C4-2B (cell line): ENCODE results near the gene OSBPL5.

ENCODE experiments used
- H3K27ac ChIP-seq: fragments of 450-650 bp; 2 replicates; pipeline ENCODE4 v1.5.1; 2017
- CTCF ChIP-seq: fragments of 450-650 bp; conservative IDR thresholded peaks from 2 replicates; pipeline ENCODE4 v1.5.1; 2017; ENCODE audit warnings: mild to moderate bottlenecking
- ZFX ChIP-seq: fragments of 450-650 bp; IDR thresholded peaks from 2 replicates; pipeline ENCODE4 v1.6.1; 2017

The OSBPL5 gene

GRCh38 chr11:3136546-3137455 is 28.3 kb downstream of the OSBPL5 start:
- no peak for TF ChIP-seq CTCF
- TF ChIP-seq ZFX: no peak
- no peak overlapping the region for H3K27ac ChIP-seq

- no peak overlapping the region for H3K27ac ChIP-seq
- TF ChIP-seq CTCF (no peak), ZFX (no peak)
Observed at GRCh38 chr11:3135481-3136440, 29.3 kb downstream of the OSBPL5 start.

- no peak for TF ChIP-seq ZFX
- no peak for TF ChIP-seq CTCF
- H3K27ac ChIP-seq: no peak overlapping the region
Observed at GRCh38 chr11:3134651-3135480, 30.2 kb downstream of the OSBPL5 start.

GRCh38 chr11:3134218-3134621 is 30.9 kb downstream of the OSBPL5 start:
- no peak for TF ChIP-seq CTCF
- no peak for TF ChIP-seq ZFX
- H3K27ac ChIP-seq: no peak overlapping the region

GRCh38 chr11:3133261-3134217 is 31.6 kb downstream of the OSBPL5 start:
- TF ChIP-seq ZFX (no peak), CTCF (no peak)
- H3K27ac ChIP-seq: no peak overlapping the region

- TF ChIP-seq CTCF (no peak), ZFX (no peak)
Observed at GRCh38 chr11:3132831-3133260, 32.3 kb downstream of the OSBPL5 start.

More at GRCh38 chr11:3132831-3133260, 32.3 kb downstream of the OSBPL5 start:
- H3K27ac ChIP-seq: no peak overlapping the region
